ENCODE measurements around the gene AP2A2.
A peak's percentile ranks its signal among the peaks of the same experiment; 100 is the strongest.

The AP2A2 gene

GRCh38 chr11:898540-899190, 27.0 kb upstream of the AP2A2 start:
- no peak for ATAC-seq
- no peak for DNase-seq

- ATAC-seq (no peak), DNase-seq (no peak)
Observed at GRCh38 chr11:899724-900123, 25.9 kb upstream of the AP2A2 start.

DNA sequence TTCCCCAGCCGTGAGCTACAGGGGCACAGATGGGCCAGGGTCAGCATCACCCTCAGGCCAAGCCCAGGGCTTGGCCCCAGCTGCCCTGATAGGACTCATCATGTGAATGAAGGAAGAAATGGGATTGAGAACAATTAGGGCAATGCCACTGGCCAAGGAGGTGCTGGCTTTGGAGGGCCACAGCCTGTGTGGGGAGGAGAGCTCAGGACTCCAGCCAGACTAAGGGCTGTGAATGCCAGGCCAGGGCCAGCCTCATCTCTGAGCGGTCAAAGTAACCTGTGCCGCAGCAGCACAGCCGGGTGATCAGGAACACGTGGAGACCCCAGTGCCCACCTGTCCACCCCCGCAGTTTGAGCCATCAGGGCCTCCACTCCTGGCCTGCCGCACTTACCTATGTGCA, 25.1 kb upstream of the AP2A2 start:
- ATAC-seq, result no peak

GRCh38 chr11:901452-902061, 24.1 kb upstream of the AP2A2 start:
- no peak for DNase-seq
- no peak for ATAC-seq

More for the DNA sequence above, 25.1 kb upstream of the AP2A2 start:
- DNase-seq, result no peak

DNA sequence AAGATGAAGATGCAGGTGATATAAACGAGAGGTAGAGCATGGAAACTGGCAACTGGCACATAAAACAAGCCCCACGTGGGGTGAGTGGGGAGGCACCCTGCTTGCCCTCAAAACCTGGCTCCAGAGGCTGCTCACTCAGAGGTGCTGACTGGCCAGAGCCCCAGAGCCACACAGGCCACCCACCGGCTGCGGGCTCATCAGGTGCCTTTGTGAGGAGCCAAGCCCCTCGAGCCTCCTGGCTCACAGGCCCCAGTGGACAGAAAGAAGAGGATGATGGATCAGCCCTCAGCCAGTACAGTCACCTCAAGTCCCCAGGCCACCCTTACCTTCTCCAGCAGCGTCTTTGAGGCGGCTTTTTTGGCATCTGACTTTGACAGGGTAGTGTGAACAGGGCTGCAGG, 21.3 kb upstream of the AP2A2 start:
- ATAC-seq, result no peak
- DNase-seq, result no peak

DNA sequence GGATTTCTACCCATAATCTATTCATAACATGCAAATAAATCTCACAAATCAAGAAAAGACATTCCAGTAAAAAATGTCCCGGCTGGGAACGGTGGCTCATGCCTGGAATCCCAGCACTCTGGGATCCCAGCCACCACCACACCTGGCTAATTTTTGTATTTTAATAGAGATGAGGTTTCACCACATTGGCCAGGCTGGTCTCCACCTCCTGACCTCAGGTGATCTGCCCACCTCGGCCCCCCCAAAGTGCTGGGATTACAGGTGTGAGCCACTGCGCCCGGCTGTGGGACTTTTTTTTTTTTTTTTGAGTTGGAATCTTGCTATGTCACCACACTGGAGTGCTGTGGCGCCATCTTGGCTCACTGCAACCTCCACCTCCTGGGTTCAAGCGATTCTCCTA, 19.7 kb upstream of the AP2A2 start:
- ATAC-seq (no peak), DNase-seq (no peak)

- DNase-seq (no peak), ATAC-seq (no peak)
Observed at GRCh38 chr11:907668-908067, 18.0 kb upstream of the AP2A2 start.

DNA sequence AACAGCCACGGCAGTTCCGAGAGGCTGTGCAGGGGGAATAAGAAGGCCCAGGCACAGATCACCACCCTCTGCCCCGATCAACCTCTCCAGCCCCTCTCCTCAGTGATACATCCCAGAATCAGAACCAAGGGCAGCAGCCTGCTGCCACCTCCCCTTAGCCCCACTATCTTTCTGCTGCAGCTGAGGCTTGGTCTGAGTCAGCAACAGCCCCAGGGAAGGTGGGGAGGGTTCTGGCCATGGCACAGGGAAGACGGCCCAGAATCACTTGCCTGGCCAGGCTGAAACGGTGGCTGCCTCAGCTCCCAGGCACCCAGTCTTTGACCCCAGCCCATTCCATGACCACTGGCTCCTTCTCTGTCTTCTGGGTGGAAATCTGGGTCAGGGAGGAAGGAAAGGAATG, 17.4 kb upstream of the AP2A2 start:
- ATAC-seq, result no peak
- DNase-seq, result no peak

DNA sequence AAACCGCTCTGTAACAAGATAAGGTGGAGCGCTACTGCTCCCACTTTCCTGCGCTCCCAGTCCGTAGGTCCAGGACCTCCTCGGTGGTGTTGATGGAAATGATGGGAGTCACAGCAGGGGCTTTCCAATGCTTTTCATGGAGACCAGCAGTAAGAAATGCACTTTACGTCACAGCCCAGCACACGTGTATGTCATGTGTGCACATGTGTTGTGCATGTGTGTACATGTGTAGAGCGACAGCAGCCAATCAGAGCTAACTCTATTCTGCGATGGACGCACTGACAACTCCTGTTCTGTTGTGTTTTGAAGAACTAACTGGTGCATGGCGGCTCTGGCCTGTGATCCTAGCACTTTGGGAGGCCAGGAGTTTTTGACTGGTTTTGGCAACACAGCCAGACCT, 16.3 kb upstream of the AP2A2 start:
- DNase-seq, result no peak
- ATAC-seq, result no peak

DNA sequence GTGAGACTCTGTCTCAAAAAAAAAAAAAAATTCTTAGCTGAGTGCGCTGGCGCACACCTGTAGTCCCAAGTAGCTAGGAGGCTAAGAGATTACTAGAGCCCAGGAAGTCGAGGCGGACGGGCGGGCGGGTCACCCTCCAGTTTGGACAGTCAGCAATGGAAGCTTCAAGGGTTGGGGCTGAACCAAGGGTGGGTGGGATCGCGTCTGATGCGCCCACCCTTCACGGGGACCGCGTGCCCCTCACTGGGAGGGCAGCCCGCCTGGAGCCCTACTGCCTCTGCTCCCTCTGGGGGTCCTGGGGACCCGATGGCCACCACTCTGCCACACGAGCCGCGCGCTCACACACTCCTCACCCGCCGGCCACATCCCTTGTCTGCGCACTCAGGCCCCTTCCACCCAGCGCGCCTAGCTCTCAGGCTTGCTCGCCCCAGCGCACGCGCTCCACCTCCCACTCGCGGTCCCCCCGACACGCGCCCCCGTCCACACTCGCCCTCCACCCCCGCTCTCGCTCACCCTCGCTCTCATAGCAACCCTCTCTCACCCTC, 15.6 kb upstream of the AP2A2 start:
- DNase-seq, result peak; percentile 44
- ATAC-seq, result peak; percentile 12

DNA sequence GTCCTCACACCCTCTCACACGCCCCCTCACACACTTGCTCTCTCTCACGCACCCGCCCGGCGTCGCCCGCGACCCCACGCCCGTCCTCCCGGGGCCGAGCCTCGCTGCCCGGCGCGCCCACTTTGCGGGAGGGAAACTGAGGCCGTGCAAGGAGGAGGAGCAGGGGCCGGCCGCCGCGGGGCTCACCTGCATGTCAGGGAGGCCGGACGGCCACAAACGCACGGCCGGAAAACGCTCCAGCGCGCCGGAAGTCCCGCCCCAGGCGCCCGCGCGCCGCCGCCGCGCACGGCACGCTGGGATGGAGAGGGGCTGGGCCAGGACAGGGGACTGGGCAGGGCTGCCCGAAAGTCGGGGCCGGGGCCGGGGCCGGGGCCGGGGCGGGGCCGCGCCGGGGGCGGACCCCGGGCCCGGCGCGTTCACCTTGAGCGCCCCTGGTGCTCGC, 15.1 kb upstream of the AP2A2 start, which contains the start of gene CHID1:
Gene CHID1, minus strand, starts transcription at position 222 of the 442 bp plus-strand sequence. CDS start 5,994 bp downstream, outside the sequence.
- ATAC-seq (peak; percentile 98), DNase-seq (peak; percentile 92)

GRCh38 chr11:911031-911889, 14.4 kb upstream of the AP2A2 start:
- DNase-seq, result peak; percentile 58
- ATAC-seq, result peak; percentile 34

DNA sequence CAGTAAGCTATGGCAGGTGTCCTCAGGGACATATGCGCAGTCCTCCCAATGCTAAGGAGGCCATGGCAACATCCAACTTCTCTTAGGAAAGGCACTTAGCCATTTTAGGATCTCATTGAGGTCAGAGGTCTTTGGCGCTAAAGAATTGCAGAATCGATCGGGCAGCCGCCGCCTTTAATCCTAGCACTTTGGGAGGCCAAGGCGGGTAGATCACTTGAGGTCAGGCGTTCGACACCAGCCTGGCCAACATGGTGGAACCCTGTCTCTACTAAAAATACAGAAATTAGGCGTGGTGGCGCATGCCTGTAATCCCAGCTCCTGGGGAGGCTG, 13.8 kb upstream of the AP2A2 start:
- ATAC-seq, result no peak
- no peak for DNase-seq

- ATAC-seq (no peak), DNase-seq (no peak)
Observed at GRCh38 chr11:912266-912665, 13.4 kb upstream of the AP2A2 start.

DNA sequence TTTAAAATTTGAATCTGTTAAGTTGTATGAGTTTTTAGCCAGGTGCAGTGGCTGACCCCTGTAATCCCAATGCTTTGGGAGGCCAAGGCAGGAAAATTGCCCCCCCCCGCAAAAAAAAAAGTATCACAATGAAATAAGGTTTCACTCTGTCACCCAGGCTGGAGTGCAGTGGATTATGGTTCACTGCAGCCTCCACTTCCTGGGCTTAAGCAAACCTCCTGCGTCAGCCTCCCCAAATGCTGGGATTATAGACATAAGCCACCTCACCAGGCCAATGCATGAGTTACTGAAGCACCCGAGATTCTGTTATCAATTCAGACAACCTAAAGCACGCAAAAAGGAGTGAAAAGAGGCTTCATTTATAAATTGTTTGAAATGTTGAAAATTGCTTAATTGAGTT, 12.6 kb upstream of the AP2A2 start:
- DNase-seq (no peak), ATAC-seq (no peak)

DNA sequence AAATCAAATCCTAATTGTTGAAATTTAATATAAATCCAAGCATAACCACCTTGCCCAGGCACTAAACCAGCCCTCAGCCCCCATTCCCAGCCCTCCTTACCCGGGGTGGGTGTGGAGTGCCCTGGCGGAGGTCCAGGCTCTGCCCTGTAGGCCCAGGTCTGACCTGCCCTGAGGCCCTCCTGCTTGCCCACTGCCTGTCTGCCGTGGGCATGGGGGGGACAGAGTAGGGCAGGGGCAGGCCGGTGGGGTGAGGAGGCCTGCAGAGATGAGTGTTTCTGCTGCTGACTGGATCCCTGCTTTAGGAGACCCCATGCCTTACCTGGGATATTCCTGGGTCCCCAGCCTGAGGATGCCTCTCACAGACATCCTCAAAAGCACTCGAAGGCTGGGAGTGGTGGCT, 11.5 kb upstream of the AP2A2 start:
- ATAC-seq (no peak), DNase-seq (no peak)

- ATAC-seq, result no peak
- DNase-seq, result no peak
Observed at GRCh38 chr11:914747-915501, 10.7 kb upstream of the AP2A2 start.

GRCh38 chr11:917426-917825, 8.2 kb upstream of the AP2A2 start:
- no peak for DNase-seq
- ATAC-seq, result no peak

GRCh38 chr11:921921-922678, 3.6 kb upstream of the AP2A2 start:
- DNase-seq (no peak), ATAC-seq (no peak)

DNA sequence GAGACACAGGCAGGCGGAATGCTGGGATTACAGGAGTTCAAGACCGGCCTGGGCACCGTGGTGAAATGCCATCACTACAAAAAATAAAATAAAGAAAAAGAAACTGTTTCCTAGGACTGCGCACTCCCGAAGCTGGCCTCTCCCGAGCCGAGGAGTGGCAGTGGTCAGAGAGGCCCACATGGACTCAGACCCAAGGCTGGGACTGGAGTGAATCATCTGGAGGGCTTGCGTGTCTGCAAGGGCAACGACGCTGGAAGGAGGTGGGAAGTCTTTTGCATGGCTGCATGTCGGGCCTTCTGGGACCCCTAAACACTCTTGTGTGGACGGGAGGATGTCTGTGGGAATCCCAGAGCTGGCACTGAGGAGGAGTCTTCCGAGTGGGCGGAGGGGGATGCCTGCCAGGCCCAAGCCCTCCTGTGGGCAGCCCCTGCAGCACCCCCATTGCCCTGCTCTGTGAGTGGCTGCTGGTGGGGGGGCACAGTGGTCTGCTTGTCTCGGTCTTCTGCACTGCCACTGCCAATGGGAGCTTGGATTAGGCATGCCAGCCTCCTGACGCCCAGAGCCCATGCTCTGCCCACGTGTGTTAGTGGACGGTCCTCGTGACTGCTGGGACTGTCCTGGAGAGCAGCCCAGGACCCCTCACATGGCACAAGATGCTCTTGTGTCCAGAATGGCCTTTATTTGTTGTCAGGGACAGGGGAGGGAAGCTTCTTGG, 1.8 kb upstream of the AP2A2 start:
- DNase-seq, result no peak
- no peak for ATAC-seq

Measured in stimulated activated naive CD8-positive, alpha-beta T cell treated with anti-CD3 and anti-CD28 coated beads, Interleukin-15, Interleukin-2, amounts not matched to agents 100 U/mL and 50 U/mL, for 24 hours (primary cell).